Right lobe of liver (tissue), 6 donors: ENCODE measurements around the gene RBBP5. TPM values are rescaled to one million over a fixed set of nuclear protein-coding genes. Genes with fewer than 3 reads are reported as not detected.

Experiments
- ATAC-seq, 4 donors: fragments of 200-7000 bp; cut with Tn5 transposase; one replicate each; pipeline ENCODE4 v1.9.1; 2020; ENCODE audit warnings: mild to moderate bottlenecking in 4 of 4, moderate library complexity in 4 of 4
- DNase-seq, 3 donors: peaks; one replicate each; pipeline ENCODE4 v3.0.0-alpha.2; 2020
- H3K27ac ChIP-seq, 3 donors: fragments of 200-600 bp; one replicate each; pipeline ENCODE4 v1.8.0; 2022
- H3K27me3 ChIP-seq, 2 donors: fragments of 200-600 bp; one replicate each; pipeline ENCODE4 v1.8.0; 2022
- H3K36me3 ChIP-seq, 4 donors: fragments of 200-600 bp; sonication (generic) in 1 of 4; one replicate each; pipeline versions ENCODE4 v1.5.1 to v1.8.0; 2017 to 2022; ENCODE audit warnings: control low read depth in 1 of 4
- H3K4me1 ChIP-seq, 4 donors: fragments of 200-600 bp; sonication (generic) in 1 of 4; one replicate each; pipeline versions ENCODE4 v1.5.1 to v1.8.0; 2017 to 2022; ENCODE audit warnings: control low read depth in 1 of 4
- H3K4me3 ChIP-seq, 3 donors: fragments of 200-600 bp; one replicate each; pipeline ENCODE4 v1.8.0; 2022
- H3K9me3 ChIP-seq, 4 donors: fragments of 200-600 bp; sonication (generic) in 1 of 4; one replicate each; pipeline versions ENCODE4 v1.5.1 to v1.8.0; 2017 to 2022; ENCODE audit warnings: control low read depth in 1 of 4
- POLR2A ChIP-seq: fragments of 450-650 bp; IDR thresholded peaks from one replicate; pipeline ENCODE4 v1.6.1; 2017; ENCODE audit warnings: antibody characterized with exemption, mild to moderate bottlenecking
- WGBS: methylation state at CpG from one replicate; pipeline ENCODE4 v1.1.6; 2018; ENCODE audit warnings: low coverage, low lambda C conversion rate; ENCODE audit not compliant: insufficient coverage; ENCODE audit errors: missing lambda C conversion rate; 5-methylcytosine and 5-hydroxymethylcytosine counted together
- intact Hi-C, 2 donors: fragments of 100-400 bp; cut with DNase I; formaldehyde crosslinking; loops; one replicate each; pipeline versions ENCODE4 v1.11.2 to v1.14.1; 2022
- total RNA-seq, 6 experiments: library from RNA; depleted of rRNA in 2 of 6; stranded (reverse); fragments of >200 nt in 2 of 6; fragmentation: NEBNext Ultra II Directional in 3 of 6; extraction: Animal tissue kit (Norgen Biotek cat#: 25700) in 3 of 6; gene quantifications; one replicate each; pipeline versions ENCODE4 v1.1.0 to v1.2.4, GENCODE V29; 2016 to 2023
- TF ChIP-seq, protein P1 (sequence below), 4 donors: fragments of 200-600 bp in 3 of 4; fragments of 450-650 bp in 1 of 4; IDR thresholded peaks; one replicate each; pipeline versions ENCODE4 v1.5.1 to v1.8.0; 2016 to 2022; ENCODE audit warnings: antibody characterized with exemption in 4 of 4, mild to moderate bottlenecking in 2 of 4
- donor health status: DM: no; HTN: yes; CAD: no.
- donor health status: DM: no; HTN: no; CAD: no.
- donor health status: DM: no; HTN: no; CAD: no.
- donor health status: DM: no; HTN: yes; CAD: no.
- donor health status: DM: no; HTN: yes; CAD: no.

The RBBP5 gene
- total RNA-seq, 6 experiments from 2014 or later = 8.7 to 12.3 (median 10.0) TPM

DNA sequence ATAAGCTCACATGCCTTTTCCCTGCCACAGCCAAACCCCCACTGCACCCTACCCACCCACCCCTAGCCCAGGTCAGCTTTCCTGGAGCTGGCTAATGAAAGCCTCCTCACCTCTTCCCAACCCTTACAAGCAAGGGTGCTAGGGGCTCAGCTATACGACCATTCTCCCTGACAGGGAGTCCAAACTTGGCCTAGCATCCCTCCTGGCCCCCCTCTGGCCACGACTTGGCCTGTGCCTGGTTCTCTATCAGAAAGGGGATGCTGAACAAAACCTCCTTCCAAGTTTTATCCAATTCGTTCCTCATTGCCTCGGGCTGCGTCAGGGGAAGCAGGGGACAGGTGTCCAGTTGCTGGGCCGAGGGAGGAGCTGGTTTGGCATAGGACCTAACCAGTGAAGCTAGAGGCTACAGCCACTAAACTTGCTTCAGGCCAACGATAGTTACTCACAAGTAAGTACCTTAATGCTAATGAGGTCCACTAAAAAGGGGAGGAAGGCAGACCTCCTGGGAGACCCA, 46.1 kb downstream of the RBBP5 start:
- H3K27ac ChIP-seq = no peak overlapping the region
- no peak overlapping the region for H3K4me3 ChIP-seq
- no peak for TF ChIP-seq POLR2A
- TF ChIP-seq, protein P1, sequence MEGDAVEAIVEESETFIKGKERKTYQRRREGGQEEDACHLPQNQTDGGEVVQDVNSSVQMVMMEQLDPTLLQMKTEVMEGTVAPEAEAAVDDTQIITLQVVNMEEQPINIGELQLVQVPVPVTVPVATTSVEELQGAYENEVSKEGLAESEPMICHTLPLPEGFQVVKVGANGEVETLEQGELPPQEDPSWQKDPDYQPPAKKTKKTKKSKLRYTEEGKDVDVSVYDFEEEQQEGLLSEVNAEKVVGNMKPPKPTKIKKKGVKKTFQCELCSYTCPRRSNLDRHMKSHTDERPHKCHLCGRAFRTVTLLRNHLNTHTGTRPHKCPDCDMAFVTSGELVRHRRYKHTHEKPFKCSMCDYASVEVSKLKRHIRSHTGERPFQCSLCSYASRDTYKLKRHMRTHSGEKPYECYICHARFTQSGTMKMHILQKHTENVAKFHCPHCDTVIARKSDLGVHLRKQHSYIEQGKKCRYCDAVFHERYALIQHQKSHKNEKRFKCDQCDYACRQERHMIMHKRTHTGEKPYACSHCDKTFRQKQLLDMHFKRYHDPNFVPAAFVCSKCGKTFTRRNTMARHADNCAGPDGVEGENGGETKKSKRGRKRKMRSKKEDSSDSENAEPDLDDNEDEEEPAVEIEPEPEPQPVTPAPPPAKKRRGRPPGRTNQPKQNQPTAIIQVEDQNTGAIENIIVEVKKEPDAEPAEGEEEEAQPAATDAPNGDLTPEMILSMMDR (IDR thresholded peaks at IDR 0.05) = no peak
- no peaks in the 10 kb centered on the region for H3K36me3 ChIP-seq
- no peaks in the 10 kb centered on the region for H3K9me3 ChIP-seq
- H3K4me1 ChIP-seq = no peaks in the 10 kb centered on the region
- ATAC-seq (no peak), DNase-seq (no peak)
- no peaks in the 10 kb centered on the region for H3K27me3 ChIP-seq
- intact Hi-C loops = loop anchor here in 1 of 2 donors (10.0 kb wide), 1 partner anchor 179 kb away; no protein-coding TSS in a partner anchor
- WGBS = 47% methylated on average over 5 of the region's 7 CpGs

- DNase-seq = no peak
- Histone ChIP-seq H3K4me1 (no peaks in the 10 kb centered on the region), H3K36me3 (no peaks in the 10 kb centered on the region), H3K9me3 (no peaks in the 10 kb centered on the region), H3K27ac (no peak overlapping the region), H3K4me3 (no peak overlapping the region), H3K27me3 (no peaks in the 10 kb centered on the region)
- intact Hi-C loops = loop anchor here in 1 of 2 donors (10.0 kb wide), 1 partner anchor 180 kb away; no protein-coding TSS in a partner anchor
- WGBS = 100% methylated on average over 1 of the region's 7 CpGs
- TF ChIP-seq, protein P1 (IDR thresholded peaks at IDR 0.05) = no peak
- TF ChIP-seq POLR2A = no peak
- ATAC-seq = no peak
Measured at GRCh38 chr1:205074513-205074912, 47.3 kb downstream of the RBBP5 start.

- Histone ChIP-seq H3K36me3 (no peaks in the 10 kb centered on the region), H3K27ac (no peak overlapping the region), H3K27me3 (no peaks in the 10 kb centered on the region), H3K9me3 (no peaks in the 10 kb centered on the region), H3K4me3 (no peak overlapping the region), H3K4me1 (no peaks in the 10 kb centered on the region)
- DNase-seq (no peak), ATAC-seq (no peak)
- 90% methylated on average over 2 of the region's 11 CpGs for WGBS
- TF ChIP-seq, protein P1 (IDR thresholded peaks at IDR 0.05) = no peak
- TF ChIP-seq POLR2A = no peak
- intact Hi-C loops = loop anchor here in 1 of 2 donors (10.0 kb wide), 1 partner anchor 181 kb away; no protein-coding TSS in a partner anchor
Measured at GRCh38 chr1:205074084-205074483, 47.7 kb downstream of the RBBP5 start.

DNA sequence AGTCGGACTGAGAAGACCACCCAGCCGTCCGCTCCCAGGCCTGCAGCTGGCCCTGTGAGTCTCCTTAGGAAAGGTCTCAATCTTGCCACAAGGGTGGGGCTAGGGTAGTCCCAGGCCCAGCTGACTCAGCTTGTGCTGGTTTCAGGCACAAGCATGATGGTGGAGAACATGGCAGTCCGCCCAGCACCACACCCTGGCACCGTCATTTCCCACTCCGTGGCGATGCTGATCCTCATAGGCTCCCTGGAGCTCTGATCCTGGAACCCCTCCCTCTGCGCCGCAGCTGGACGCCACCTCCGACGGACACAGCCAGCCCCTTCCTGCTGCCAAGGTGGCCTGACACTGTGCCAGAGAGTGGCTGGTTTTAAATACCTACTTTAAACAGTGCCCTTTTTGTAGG, 48.3 kb downstream of the RBBP5 start:
- 100% methylated on average over 2 of the region's 12 CpGs for WGBS

More for the DNA sequence above, 48.3 kb downstream of the RBBP5 start:
- TF ChIP-seq, protein P1 (IDR thresholded peaks at IDR 0.05) = no peak
- TF ChIP-seq POLR2A = no peak
- Histone ChIP-seq H3K4me3 (no peak overlapping the region), H3K36me3 (no peaks in the 10 kb centered on the region), H3K4me1 (no peaks in the 10 kb centered on the region), H3K27me3 (no peaks in the 10 kb centered on the region), H3K27ac (no peak overlapping the region), H3K9me3 (no peaks in the 10 kb centered on the region)
- no peak for ATAC-seq
- intact Hi-C loops = loop anchor here in 1 of 2 donors (10.0 kb wide), 1 partner anchor 181 kb away; no protein-coding TSS in a partner anchor
- no peak for DNase-seq
